Suppressor macrophage treated with lipopolysaccharide for 1 hour (primary cell): Measurements from ENCODE around the gene YJEFN3.
A peak's percentile ranks its signal among the peaks of the same experiment; 100 is the strongest.

Experiments used
- DNase-seq, 3 donors: peaks; one replicate each; pipeline ENCODE4 v3.0.0-alpha.2; 2020 to 2022

Gene YJEFN3

DNA sequence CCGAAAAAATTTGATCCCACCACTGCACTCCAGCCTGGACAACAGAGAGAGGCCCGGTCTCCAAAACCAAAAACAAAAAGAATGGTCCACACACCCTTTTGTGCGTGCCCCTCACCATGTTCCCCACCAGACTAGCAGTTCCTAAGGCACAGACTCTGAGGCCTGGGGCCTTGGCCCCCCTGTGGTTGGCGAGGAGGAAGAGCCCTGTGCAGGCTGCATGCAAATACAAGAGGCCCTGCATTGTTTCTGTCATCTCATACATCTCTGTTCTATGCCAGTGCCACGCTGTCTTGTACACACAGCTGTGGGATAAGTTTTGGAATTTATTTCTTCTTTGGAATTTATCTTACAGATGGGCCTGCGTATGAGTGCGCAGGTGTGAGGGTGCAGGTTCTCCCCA, 4.7 kb upstream of the YJEFN3 start:
- DNase-seq = no peak

DNA sequence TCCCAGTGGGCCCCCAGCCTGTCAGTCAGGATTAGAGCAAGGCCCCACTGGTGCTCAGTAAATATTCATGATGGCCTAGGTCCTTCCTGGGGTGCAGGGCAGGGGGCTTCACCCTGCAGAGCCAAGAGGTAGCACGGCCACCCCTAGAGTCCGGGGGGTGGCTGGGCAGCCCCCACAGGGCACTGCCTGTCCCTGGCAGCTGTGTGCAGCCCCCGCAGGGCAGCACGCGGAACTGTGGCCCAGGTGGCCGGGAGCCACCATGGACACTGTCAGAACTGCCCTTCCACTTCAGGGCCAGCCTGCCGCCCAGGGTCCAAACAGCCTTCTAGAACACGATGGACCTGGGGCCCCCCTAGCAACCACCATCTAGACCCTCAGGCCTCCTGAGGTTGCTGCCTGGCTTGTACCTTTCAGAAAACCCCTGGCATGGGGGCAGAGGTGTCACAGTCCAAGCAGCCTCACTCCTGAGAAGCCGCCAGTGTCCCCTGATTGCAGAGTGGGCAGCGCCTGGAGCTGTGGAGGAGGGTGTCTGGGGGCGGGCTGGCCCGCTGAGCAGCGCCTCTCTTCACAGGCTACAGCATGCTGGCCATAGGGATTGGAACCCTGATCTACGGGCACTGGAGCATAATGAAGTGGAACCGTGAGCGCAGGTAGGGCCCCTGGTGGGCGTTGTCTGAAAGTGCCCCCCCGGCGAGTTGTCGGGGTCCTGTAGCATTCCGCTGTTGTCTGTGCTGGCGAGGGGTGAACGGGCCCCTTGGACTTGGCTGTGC, 2.9 kb upstream of the YJEFN3 start:
- DNase-seq = no peak

DNA sequence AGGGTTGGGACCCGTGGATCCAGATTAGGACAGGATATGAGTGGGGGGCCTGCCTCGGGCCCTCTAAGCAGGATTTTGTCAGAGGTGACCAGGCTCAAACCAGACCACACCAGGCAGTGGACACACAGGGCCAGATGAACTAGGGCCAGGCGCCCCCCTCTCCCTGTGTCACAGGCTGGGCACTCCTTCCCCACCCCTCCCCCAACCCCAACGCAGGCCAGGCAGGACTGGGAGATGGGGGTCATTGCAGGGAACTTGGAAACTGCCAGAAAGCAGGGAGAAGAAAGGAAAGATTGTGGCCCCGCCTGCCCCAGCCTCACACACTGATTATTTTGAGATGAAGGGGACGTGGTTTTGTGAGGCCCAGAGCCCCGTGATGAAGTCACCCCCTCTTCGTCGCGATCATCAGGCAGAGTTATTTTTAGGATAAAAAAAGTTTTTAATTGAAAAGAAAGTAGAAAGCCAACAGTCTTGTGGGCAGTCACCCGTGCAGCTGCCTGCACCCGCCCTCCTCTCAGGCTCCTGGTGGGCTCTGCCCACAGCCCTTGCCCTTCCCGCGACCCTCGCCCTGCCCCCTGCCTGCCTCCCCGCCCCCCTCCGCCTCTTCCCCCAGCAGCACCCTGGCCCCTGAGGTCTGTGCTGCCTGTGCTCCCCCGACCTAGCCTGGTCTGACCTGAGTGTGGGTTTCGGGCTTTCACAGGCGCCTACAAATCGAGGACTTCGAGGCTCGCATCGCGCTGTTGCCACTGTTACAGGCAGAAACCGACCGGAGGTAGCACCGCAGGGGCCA, 1.9 kb upstream of the YJEFN3 start:
- DNase-seq = no peak

DNA sequence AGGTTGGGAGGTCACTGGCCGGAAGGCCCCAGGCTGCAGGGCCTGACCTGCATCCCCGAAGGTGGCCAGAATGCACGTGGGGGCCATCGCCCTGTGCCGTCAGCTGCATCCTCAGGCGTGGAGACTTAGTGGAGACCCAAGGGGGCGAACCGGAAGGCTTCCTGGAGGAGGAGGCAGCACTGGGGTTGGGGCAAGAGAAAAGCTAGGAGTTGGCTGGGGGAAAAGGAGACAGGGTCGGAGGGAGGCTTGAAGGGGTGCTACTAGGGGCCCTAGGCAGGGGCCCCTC, 1.4 kb upstream of the YJEFN3 start:
- DNase-seq = no peak

DNA sequence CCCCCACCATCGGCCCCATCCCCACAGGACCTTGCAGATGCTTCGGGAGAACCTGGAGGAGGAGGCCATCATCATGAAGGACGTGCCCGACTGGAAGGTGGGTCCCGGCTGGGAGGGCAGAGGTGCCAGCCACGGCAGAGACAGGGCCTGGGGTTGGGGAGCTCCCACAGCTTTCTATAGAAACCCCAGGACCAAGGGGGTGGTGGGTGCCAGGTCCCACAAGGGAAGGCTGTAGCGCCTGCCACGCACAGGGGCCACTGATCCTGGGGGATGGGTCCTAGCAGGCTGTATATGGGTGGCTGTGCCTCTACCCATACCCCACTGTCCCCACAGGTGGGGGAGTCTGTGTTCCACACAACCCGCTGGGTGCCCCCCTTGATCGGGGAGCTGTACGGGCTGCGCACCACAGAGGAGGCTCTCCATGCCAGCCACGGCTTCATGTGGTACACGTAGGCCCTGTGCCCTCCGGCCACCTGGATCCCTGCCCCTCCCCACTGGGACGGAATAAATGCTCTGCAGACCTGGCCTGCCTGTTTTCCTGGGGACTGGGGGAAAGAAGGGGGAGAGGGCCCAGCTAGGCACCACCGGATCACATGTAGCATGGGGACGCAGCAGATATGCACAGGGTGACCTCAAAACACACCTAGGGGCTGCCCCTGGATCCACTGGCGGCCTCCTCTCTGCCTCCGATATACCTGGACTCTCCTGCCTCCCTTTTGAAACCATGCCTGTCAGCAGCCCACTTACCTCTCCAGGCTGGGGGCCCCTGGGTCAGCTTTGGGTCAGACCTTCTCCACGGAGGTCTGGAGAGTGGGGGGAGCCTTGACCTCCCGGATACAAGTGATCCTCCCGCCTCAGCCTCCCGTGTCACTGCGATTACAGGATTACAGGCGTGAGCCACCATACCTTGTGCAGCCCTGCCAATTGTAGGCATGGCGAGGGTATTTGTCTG, 761 bp upstream of the YJEFN3 start:
- DNase-seq = no peak

DNA sequence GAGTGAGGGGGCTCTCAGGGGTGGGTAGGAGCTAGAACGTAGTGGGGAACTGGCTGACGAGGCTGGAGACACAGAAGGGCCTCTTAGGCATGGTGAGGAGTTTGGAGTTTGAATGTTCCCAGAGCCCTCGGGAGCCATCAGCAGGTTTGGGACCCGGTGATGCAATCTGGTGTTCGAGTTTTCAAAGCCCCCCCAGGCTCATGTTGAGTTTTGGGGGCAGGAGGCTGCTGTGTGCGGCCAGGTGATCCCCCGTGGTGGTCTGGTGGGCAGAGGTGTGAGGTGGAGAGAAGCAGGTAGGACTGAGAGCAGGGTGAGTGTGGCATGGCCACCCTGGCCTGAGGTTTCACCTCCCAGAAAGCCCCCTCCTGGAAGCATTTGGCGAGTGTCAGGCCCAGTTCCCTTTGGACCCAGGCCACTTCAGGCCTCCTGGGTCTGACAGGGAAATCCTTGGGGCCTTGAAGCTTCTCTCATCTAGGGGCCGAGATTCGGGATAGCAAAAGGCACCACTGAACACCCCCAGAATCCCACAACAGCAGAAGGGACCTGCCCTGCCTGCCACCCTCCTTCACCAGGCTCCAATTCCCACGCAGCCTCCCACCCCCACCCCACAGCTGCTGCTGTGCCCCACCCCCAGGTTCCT, 1.2 kb downstream of the YJEFN3 start:
- DNase-seq = no peak

DNA sequence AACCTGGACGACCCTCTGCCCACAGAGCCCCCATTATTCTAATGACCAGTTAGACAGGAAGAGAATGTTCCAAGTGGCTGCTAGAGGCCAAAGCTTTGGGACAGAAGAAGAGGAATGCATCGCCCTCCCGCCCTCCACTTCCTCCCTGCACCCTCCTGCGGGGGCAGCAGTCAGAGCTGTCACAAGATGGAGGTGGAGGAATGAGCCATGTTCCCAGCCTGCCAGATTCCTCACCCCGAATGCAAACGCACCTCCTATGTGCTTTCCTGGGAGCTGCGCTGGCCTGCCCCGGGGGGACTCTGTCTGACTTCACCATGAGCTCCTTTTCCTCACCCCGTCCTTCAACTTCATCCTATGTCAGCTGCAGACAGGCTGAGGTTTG, 1.7 kb downstream of the YJEFN3 start:
- peak; percentile 27 to 50 (median 27) for DNase-seq

DNA sequence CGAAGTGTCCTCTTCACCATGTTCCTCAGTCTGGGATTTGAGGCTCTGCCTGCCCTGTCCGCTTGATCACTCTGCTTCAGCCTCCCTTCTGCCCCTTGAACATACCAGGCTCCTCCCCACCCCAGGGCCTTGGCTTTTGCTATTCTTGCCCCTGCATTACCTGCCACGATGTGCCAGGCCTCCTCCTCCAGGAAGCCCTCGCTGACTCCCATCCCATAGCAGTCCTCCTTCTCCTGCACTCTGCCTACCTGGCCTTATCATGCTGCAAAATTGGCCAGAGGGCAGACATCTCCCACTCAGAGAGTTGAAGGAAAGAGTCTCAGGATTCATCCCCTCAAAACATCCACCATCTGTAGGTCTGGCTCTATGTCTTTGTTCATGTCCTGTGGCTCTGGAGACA, 2.2 kb downstream of the YJEFN3 start:
- no peak for DNase-seq

DNA sequence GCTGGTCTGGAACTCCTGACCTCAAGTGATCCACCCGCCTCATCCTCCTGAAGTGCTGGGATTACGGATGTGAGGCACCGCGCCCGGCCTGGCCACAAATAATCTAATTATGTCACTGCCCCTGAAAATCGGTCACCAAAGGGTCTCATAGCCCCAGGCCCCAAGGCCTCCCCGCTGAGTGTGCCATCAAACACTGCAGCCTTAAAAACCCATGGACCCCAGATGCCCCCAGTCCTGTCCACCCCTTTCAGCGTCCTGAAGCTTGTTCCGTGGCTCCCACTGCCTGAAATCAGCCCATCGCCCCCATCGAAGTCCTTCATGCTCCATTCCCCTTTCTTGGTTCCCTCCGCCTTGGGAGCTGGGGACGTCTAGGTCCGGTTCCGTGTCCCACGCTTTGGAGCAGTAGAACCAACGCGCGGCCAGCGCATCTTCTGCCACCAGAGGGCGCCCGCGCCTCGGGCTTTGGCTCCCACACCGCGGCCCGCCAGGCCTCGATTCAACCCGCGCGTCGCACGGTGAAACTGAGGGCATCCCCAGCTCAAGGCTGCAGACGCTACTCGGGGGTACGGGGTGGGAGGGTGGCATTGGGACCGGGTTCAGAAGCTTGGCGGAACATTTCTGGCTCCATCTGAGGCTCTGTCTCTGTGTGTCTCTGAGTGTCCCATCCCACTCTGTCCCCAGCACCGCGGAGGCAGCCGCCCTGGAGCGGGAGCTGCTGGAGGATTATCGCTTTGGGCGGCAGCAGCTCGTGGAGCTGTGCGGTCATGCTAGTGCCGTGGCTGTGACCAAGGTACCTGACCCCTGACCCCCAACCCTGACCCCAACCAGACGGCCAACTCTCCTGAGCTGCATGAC, 3.5 kb downstream of the YJEFN3 start:
- DNase-seq = peak; percentile 85 to 94 (median 90)

DNA sequence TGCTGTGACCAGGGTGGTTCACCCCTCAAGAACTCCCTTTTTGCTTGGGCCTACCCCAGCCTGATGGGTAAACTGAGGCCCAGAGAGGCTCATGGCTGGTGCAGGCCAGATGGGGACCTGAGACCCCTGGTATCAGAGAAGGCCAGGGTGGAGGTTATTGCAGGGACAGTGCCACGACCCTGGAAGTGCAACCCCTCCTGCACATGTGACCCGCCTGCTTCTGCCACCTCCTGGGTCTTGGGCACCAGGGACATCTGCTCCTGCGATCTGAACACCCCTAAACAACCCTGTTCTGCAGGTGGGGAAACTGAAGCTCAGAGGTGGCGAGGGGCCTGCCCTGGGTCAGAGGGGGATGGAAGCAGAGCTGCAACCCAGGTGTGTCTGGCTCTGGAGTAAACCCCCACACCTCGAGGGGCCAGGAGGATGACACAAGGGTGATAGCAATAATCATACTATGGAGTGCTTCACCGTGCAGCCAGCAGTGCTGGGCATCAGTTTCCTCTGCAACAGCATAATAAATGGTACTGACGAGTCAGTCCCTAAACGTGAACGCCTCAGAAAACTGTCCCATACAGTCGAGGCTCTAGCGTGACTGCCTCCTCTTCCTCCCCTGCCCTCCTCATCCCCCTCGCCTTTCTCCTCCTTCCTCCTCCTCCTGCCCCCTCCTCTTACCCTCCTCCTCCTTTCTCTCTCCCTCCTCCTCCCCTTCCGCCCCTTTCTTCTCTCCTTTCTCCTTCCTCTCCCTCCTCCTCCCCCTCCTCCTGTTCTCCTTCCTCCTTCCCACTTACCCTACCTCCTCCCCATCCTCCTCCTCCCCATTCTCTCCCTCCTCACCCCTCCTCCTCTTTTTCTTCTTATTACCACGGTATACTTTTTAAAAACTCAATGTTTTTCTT, 4.3 kb downstream of the YJEFN3 start:
- DNase-seq = no peak

DNA sequence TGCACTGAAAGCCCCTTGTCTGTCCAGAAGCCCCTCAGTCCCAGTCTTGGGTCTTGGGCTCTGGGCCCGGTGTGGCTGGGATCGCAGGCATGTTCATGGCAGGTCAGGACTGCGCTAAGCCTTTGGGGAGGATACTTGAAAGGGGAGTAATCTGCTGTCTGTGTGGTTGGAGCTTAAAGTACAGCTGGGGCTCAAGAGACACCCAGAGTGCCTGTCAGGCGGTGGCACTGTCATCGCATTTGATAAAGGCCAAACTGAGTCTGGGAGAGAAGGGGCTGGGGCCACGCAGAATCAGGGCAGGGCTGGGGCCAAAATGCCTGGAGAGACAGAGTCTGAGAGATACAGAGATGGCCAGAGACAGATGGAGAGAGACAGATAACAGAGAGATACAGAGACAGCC, 5.1 kb downstream of the YJEFN3 start:
- DNase-seq = no peak

DNA sequence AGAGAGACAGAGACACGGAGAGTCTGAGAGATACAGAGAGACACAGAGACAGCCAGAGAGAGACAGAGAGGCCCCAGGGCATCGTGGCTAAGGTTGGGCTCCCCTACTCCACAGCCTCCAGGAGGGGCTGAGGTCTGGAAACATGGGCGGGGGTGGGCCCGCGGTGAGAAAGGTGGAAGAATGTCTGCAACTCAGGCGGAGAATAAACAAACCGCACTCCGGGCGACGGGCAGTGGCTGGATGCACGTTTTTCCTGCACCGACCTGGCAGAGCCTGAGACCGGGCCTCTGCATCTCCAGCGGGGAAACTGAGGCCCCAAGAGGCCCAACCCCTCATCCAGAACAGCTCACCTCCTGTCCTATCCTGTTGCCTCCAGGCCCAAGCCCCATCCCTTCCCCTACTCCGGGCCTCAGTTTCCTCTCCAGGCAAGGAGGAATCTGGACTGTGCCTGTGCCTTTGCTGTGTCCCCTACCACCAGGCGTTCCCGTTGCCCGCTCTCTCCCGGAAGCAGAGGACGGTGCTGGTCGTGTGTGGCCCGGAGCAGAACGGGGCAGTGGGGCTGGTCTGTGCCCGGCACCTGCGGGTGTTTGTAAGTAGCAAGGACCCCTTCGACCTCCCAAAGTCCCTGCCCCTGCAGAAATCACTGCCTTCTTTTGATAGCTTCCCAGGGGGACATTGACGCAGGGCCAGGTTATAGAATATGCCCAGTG, 6.0 kb downstream of the YJEFN3 start:
- no peak for DNase-seq

DNA sequence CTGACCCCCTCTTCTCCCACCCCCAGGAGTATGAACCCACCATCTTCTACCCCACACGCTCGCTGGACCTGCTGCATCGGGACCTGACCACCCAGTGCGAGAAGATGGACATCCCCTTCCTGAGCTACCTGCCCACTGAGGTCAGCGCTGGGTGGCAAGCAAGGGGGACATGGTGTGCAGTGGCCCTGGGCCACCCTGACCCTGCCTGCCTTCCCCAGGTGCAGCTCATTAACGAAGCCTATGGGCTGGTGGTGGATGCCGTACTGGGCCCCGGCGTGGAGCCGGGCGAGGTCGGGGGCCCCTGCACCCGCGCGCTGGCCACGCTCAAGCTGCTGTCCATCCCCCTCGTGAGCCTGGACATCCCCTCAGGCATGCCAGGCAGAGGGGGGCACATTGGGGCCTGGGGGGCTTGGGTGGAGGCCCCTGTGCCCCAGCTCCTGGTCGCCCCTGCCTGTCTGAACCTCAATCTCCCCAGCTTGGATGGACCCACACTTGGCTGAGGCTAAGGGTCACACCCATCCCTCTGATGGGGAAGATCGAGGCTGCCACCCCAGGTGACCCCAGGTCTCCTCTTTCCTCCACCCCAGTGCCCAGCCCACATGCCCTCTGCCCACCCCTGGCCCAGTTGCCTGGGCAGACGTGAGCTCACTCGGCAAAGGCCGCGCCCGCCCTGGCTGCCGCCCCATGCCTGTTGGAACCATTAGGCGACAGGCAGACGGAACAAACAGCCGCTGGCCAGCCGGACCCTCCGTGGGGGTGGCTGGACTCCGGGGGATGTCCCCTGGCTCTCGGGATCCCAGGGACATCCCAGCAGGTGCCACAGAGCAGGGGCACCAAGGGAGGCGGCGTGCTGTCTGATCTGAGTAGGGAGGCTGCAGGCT, 6.8 kb downstream of the YJEFN3 start:
- DNase-seq = no peak

DNA sequence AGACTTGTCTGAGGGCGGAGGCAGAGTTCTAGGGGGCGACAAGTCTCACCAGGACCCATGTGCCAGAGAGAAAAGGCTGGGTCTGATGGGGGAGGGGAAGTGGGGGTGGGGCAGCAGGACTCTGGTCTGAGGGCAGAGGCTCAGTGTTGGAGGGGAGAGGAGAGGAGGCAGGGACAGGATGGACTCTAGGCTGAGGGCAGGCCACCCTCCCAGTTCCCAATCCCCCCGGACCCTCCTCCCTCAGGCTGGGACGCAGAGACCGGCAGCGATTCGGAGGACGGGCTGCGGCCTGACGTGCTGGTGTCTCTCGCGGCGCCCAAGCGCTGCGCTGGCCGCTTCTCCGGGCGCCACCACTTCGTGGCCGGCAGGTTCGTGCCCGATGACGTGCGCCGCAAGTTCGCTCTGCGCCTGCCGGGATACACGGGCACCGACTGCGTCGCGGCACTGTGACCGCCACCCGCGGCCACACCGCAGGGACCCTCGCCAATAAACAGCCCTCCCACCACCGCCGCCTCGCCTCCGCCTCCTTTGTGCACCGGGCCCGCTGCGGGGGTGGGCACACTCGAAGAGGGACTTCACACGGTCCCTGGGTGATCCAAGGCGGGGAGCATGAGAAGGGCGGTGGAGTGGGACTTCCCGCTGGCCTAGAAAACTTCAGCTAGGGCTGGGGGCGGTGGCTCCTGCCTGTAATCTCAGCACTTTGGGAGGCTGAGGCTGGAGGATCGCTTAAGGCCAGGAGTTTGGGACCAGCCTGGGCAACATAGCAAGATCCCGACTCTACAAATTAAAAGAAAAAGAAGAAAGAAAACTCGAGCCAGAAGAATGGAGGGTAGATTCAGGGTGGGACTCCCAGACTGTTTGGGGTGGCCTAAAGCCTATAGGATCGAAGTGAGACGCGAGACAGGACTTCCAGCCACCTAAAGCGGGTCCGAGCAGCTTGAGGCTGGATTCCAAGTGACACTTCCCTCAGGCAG, 8.7 kb downstream of the YJEFN3 start:
- DNase-seq = peak; percentile 40 to 72 (median 58)

DNA sequence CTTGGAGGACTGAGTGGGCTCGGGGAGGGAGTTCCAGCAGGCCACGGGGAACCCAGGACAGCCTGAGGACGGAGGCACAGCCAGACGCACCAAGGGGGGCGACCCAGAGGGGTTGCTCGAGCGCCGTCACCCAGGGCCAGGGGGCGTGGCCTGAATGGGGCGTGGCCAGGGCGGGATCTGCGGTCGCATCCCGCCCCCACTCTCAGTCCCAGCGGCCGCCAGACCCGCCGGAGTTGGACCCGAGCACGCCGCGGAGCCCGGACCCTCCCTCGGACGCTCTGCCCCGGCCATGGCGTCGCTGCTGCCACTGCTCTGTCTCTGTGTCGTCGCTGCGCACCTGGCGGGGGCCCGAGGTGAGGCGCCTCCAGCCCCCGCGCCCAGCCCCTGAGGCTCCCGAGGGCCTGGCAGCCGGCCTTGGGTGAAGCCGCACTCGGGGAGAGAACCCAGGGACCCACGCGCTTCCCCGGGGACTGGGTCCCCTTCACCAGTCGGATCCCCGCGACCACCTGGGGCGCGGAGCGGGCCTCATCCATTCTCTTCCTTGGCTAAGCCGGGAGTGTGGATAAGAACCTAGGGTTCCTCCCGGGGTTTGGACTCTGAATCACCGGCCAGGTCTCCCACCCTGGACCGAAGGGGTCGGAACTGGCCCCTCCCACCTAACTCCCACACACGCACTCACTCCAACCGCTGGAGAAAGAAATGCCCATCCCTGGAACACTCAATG, 9.5 kb downstream of the YJEFN3 start, which contains the start of gene CILP2:
Gene CILP2 (plus strand): TSS at position 205 of the 724 bp plus-strand sequence. CDS start 85 bp downstream, at position 290.
- DNase-seq = peak in 2 of 3 donors; percentile 28 to 49

DNA sequence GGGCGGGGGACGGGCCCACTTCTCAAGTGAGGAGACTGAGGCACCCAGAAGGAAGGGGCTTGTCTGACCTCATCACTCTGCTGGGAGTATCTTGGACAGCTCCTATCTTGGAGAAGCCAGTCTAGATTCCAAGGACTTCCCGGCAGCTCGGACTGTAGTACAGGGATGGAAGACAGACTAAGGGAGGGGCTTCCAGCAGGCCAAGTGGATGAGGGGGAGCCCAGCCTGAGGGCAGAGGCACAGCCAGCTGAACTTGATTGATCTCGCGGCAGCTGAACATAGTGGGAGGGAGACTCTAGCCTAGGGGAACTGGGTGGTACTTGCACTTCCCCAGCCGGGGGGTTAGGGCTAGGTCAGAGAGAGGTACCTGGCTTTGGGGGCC, 10.1 kb downstream of the YJEFN3 start:
- DNase-seq = no peak

DNA sequence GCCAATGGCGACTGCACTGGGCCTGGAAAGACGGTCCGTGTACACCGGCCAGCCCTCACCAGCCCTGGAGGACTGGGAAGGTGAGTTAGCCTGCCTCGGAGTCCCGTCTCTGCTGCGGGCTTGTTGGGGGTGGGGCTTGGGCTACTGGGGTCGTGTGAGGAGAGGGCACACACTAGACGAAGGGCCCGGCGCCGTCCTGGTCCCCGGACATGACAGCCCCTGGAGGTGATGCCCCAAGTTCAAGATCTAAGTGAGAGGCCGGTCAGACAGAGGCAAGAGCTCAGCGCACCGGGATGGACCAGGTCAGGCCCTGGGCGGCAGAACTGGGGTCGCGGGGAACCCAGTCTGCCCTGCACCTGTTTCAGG, 11.0 kb downstream of the YJEFN3 start:
- DNase-seq = no peak
